Measurements from ENCODE around the gene TRUB1.
"Not testable (repeated sequence)": the region's sequence is repeated elsewhere in the genome, so short reads cannot be mapped to it uniquely, and the experiment has no call there.

The TRUB1 gene

DNA sequence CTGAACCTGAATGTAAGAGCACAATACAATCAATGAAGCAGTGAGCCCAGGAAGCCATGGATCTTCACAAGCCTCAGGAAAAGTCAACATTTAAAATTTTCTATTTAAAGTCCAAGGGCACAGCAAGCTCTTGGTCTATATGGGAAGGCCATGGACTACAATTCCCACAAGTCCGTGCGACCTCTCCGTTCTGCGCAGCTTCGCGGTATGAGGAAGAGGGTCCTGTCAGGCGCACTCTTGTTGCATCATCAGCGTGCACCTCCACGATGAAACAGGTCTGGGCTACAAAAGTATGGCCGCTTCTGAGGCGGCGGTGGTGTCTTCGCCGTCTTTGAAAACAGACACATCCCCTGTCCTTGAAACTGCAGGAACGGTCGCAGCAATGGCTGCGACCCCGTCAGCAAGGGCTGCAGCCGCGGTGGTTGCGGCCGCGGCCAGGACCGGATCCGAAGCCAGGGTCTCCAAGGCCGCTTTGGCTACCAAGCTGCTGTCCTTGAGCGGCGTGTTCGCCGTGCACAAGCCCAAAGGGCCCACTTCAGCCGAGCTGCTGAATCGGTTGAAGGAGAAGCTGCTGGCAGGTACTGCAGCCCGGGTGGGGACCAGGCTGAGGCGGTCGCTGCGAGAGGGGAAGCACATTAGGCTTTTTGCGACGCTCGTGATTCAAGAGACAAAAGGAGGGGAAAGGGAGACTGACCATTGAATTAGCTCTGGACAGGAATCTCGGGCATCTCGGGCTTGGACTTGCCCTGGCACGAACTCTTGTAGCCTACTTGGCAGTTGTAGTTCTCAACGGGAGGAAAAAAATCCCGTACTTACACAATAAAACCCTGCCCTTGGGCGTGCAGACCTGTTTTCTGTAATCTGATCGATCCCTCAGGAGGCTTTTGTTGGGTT, at the start of gene TRUB1:
TRUB1 (plus strand) TSS at position 234 of the 894 bp plus-strand sequence; CDS start at position 293, 59 bp downstream.
- peak; percentile 95 for DNase-seq

DNA sequence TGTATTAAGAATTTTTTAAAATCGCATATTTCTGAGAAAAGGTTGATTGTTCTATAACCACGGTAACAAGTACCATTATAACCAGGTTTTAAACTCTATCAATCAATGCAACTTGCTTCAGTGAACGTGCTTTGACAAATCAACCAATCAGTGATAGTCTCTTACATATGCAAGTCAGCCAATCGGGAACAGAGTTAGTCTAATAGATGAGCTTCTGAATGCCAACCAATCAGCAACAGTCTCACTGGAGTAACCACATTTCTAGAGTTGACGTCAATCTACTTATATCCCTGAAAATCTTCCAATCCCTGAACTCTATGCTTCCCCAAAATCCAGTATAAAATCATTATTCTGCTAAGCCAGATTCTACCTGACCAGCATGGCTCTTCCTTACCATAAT, 44.7 kb upstream of the TRUB1 start:
- no peak for DNase-seq

DNA sequence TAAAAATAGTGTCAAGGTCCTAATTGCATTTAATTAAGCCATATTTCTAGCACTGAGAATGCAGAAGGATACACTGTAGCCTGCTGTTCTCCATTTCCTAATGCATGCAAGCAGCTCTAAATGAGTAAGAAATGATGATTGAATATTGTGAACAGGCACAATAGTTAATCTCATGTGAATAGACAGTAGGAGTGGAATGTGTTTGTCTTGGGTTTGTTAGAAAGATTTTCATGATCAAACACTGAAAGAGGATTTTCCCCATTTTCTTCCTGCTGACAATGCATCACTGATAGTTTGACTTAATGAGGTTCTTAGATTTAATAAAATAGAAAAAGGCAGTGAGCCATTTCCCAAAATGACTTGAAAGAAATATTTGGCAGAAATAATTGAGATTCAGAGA, 43.1 kb upstream of the TRUB1 start:
- DNase-seq: no peak

DNA sequence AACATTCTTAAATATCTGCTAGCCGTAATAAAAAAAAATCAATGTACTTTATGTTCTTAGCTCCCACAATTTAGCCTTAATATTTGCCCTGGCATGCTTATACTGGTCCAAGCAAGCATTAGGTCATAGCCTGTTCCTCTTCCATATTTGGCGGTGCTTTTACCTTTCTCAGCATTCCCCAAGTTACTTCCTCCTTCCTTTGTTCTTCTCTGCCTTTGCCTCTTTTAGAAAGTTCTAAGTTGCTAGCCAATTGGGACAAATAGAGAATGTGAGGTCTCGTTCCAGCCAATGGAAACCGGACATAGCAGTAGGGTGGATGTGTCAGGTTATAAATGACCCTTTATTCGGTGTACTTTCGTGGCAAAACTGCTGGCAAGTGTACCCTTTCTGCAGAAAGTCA, 41.0 kb upstream of the TRUB1 start:
- not testable (repeated sequence) for DNase-seq

DNA sequence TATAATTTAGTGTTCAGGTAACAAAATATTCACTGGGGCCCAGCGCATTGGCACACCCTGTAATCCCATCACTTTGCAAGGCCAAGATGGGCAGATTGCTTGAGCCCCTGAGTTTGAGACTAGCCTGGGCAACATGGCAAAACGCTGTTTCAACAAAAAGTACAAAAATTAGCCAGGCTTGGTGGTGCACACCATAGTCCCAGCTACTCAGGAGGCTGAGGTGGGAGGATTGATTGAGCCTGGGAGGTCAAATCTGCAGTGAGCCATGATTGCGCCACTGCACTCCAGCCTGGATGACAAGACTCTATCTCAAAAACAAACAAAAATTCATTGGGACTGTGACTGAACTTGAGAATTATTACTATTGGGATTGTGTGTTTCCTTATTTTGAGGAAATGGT, 40.4 kb upstream of the TRUB1 start:
- DNase-seq: no peak

DNA sequence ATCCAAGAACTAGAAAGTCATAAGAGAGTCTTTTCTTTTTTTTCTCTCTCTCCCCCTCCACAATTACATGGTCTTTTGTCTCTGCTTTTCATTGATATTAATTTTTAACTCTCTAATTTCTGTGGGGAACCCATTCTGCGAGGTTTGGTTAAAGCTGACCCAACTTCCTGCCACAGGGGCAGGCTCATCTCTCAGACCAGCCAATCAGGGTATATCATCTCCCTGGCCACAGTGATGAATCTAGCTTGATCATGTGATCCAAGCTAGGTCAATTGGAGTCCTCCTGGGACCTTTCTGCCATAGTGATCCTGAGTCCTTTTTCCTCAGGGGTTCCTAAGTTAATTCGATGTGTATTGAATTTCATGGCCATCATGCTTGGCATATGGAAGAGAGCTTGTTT, 38.0 kb upstream of the TRUB1 start:
- DNase-seq: no peak

DNA sequence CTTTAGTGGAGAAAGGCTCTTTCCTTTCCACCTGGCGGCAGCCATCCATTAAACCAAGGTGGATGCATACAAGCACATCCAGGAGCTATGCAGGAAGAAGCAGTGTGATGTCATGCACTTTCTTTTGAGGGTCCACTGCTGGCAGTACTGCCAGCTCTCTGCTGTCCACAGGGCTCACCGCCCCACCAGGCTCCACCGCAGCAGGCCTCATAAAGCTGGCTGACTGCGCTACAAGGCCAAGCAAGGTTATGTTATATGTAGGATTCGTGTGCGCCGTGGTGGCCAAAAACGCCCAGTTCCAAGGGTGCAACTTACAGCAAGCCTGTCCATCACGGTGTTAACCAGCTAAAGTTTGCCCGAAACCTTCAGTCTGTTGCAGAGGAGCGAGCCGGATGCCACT, 37.3 kb upstream of the TRUB1 start:
- no peak for DNase-seq

DNA sequence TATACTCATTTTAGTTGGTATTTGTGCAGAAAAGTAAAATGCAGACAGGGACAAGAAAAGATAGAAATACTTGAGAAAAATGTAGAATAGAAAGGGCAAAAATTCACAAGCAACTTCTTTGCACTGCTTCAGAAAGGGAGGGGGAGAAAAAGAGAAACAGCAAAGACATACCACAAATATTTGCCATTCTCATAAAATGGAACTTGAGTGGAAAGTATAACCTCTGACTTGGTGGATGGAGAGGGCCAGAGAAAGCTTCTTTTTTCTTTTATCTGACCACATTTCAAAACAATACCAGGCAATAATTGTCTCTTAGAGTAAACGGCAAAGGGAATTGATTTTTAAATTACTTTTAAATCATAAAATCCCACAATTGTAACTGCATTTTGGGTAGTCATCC, 35.8 kb upstream of the TRUB1 start:
- no peak for DNase-seq

DNA sequence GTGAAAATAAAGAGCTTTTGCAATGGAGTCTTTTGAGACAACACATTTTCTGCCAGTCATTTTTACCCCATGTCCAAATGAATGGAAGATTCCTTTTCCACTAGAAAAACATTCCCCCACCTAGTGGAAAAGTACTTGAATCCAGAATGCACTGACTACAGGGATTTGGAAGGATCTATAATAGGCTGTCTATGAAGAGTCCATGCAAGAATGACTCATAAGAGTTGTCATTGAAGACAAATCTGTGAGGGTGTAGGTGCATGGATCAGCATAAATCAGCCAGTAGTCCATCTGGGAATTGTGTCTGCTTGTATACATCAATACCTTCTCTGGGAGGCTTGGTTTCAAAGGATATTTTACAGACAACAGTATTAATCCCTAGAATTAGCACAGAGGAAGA, 32.5 kb upstream of the TRUB1 start:
- DNase-seq: peak; percentile 75

DNA sequence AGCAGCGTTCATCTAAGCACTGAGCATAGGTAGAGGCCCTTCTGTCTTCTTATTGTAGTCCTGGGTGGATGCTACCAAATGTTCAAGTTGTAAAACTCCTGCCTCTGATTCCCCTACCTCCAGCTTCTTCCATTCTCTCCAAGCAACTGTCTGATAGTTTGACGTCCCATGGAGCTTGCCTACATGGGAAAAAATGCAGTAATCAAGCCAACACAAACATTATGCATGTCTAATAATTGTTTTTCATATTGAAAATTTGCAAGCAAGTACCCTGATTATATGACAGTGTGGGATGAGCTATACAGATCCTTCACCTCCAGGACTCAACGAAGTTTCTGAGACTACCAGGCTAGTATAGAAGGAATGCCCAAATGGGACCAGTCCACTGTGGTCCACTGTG, 31.0 kb upstream of the TRUB1 start:
- DNase-seq: no peak

DNA sequence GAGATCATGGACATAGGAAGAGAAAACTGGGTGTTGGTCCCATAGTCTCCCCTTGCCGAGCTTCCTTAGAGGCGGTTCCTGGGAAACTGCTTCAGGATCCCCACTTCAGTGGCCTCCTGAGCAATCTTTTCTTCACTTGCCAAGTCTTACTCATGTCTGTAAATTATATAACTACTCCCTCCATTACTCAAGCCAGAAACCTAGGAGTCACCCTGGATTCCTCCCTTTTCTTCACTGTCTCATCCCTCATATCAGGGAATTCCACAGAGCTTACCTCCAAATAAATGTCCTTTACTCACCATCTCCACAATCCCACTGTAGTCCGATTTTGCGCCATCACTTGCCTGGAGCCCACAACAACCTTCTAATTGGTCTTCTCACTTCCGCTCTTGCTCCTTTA, 29.1 kb upstream of the TRUB1 start:
- DNase-seq: no peak

DNA sequence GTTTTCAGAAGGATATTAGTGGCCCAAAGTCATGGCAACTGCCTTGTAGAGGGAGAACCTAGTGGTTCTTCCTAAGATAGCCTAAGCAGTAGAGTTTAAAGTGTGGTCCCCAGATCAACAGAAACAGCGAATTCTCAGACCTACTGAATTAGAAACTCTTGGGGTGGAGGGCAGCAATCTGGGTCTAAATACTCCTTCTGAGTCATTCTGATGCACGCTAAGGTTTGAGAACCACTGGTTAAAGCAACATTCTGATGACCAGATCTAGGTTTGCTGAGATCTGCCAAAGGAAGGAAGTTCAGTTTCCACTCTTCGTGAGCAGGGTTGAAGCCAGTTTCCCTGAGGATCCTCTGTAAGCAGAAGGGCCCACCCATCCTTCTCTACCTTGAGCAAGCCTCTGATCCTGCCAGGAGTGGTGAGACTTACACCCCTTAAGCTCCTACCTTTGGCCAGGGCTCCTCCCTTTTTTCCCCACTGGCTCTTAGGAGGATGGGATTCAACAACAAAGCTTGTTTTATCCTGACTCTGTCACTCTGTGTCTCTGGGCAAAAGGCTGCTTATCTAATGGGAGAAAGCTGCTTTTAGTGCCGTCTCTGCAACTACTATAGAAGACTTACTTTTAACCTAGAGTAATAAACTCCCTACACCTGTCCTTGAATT, 26.8 kb upstream of the TRUB1 start:
- DNase-seq: no peak

DNA sequence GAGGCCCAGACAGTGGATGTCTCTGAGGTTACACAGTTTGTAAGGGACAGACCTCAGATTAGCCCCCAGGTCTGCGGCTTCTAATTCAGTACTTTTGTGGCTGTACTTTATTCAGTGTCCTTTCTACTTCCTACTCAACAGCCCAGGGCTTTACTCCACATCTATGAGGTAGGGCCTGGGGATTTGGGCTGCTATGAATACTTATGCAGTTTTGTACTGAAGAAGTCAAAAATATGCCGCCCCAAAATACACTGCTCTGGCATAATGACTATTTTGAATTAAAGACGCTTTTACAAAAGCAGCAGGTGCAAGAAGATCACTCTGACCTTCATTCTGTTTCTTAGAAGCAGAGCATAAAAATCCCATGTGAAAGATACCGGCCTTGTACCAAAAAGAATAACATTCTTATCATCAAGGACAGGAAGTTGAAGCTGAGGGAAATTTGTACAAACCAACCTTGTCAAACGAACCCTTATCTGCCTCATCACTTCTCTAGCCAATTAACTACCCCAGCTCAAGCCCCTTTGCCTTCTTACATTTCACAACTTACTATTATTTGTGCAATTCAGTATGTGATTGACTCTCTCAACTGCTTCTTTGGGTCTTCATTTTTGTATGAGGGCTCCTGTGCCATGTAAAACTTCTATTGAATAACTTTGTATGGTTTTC, 26.1 kb upstream of the TRUB1 start:
- DNase-seq: no peak

DNA sequence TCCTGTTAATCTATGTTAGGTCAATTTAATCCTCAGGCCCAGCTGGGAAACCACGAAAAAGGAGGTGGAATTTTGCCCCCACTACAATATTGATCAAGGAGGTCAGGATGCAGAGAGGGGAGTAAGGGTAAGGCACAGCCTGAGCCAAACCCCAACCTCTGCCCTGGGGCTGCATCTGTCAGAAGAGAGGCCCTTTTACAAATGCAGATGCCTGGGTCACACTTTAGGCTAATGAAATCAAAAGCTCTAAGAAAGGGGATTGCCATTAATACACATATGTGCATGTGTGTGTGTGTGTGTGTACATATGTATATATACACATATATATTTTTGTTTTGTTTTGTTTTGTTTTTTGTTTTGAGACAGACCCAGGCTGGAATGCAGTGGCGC, 25.5 kb upstream of the TRUB1 start:
- DNase-seq: no peak

DNA sequence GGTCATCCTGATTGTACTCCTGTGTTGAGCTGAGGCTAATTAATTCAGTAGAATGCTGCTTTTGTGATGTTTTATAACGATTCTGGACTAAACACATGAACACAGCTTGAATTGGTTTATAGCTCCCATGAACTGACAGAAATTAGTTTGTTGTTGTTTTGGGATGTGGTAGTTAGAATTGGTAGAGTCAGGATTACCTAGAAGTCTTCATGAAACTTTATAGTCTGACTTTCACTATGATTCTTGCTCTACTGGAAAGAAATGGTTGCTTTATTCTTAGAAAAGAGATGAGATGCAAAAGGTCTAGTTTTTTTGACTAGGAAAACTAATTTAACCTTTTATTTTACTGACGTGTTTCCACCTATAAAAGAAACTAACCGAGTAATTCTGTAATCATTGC, 23.4 kb upstream of the TRUB1 start:
- no peak for DNase-seq

DNA sequence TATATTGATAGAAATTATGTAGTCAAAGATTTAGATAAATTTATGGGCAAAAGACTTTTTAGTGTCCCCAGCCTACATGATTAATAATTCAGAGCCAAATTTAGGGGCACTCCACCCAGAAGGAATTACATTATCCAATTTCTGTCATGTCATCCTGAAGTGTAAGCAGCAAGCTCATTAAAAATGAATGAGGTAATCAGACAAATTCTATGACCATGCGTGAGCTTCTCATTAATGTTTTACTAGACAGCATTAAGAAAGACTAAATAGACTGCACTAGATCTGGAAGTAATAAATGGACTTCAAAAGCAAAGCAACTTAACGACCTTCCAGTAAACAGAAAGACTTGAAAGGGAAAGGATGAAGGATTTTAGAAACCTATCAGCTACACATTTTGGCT, 22.7 kb upstream of the TRUB1 start:
- DNase-seq: no peak

DNA sequence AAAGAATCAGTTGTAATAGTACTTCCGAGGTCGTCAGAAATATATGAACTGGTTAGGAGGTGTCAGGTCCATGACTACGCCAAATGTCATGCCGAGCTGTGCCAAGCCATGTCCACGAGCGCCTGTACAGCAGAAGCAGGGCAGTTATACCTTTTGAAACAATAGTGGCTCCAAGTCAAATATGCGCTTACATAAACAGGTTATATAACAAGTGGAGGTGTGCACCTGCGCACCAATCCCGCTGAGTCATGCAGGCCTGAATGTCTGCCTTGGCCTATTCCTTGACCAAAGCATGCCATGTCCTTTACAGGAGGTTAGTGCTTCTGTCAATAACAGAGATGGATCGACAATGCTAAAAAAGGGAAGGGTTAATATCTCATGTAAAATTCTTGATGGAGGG, 21.3 kb upstream of the TRUB1 start:
- no peak for DNase-seq

DNA sequence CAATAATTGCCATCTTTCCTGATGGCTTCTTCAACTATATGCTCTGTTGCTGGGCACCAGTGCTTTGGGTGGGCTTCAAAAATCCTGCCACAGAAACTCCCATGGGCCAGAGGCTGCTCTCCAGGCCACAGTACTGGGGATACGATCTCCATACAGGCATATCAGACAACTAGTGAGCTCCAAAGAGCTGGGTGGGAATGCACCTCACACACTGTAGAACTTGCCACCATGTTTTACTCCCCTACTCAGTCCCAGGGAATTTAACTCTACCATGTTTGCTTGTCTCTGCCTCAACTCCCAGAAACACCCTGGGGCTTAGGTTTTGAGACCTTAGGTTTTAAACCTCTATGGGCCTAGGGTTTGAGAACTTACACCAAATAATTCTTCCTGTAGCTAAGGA, 20.5 kb upstream of the TRUB1 start:
- DNase-seq: no peak

DNA sequence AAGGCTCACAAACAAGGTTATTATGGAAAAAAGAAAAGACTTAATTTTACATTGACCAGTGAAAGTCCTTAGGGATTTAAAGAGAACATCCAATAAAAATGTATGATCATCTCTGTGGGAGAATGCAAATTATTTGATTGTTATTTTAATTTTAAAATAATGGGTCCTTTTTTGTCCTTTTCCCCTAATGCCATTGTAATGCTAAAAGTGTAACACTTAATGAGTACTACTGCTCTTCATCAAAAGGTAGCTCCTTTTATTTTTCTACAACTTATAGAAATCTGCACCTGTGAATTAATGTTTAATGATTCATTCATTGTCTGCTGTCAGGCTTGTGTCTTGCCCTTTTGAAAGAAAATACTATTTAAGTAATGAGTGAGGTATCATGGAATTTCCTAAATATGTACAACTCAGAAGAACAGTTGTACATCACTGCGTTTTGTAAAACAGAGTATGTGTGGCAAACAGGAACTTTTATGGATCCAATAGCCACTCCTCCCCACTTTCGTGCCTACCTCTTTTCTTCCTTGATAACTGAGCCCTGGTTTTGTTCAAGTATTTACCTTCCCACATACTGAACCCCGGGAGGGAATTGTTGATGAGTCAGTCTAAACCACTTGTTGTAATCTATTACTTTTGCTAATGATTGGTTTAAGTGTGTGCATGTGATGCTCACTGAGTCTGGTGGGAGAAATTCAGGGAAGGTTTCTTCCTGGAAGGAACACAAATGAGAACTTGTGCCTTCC, 19.9 kb upstream of the TRUB1 start:
- peak; percentile 59 for DNase-seq

DNA sequence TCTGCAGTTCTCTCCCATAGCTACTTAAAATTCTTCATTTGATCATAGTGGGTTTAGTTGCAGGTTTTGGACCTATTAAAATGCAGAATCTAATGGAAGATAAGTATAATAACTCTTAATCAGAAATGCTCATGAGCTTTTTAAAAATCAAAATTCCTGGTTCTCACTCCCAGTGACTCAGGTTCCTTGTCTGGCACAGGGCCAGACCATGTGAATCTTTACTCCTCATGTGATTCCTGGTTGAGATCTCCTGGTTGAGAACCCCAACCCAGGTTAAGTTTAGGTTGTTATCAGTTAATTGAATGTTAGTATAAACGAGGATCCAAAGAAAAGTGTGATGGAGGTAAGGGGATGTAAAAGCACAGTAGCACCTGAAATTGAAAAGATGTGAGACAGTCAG, 17.5 kb upstream of the TRUB1 start:
- DNase-seq: no peak

DNA sequence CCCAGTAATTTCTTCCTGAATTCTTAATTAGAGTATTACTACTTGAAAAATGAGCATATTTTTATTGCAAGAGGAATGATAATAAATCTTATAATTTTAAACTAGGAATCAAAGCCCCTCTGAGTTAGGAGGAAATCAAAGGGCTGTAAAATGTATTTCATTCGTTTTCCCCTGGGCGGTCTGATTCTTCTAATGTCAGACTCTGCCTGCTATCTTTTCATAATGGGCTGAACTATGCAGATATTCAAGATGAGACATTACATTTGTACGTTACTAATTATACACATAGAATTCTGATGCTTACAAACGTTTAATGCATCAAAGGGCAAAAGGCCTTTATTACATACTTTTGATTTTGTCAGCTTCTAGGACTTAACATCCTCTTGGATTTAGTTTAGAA, 16.0 kb upstream of the TRUB1 start:
- DNase-seq: no peak

DNA sequence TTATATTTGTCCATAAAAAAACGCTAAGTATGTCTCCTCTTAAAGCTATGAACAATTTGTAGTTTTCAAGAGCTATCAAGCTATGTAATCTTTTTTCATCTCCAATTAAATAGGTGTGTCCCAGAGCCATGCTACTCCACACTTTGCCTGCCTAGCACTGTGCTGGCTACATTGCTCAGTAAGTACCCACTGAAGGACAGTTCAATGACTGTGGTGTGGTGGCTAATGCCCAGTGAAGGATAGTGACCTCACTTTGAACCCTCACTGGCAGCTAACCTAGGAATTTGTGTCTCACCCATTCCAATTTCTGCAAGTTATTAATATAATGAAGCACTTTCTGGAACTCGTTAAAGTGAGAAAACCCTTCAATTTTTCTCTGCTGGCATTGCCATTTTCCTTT, 14.4 kb upstream of the TRUB1 start:
- no peak for DNase-seq
